Bronchial smooth muscle cell (primary cell): Measurements from ENCODE around the gene OR9K2. TPM values are rescaled to one million over a fixed set of nuclear protein-coding genes. Genes with fewer than 3 reads are reported as not detected.

Experiments used
- total RNA-seq: library from RNA; depleted of rRNA; stranded (reverse); fragments of >200 nt; gene quantifications from 2 replicates; pipeline ENCODE4 v1.2.1, GENCODE V29; 2014

OR9K2 gene, protein sequence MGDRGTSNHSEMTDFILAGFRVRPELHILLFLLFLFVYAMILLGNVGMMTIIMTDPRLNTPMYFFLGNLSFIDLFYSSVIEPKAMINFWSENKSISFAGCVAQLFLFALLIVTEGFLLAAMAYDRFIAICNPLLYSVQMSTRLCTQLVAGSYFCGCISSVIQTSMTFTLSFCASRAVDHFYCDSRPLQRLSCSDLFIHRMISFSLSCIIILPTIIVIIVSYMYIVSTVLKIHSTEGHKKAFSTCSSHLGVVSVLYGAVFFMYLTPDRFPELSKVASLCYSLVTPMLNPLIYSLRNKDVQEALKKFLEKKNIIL
- not detected in 2 replicates for total RNA-seq

DNA sequence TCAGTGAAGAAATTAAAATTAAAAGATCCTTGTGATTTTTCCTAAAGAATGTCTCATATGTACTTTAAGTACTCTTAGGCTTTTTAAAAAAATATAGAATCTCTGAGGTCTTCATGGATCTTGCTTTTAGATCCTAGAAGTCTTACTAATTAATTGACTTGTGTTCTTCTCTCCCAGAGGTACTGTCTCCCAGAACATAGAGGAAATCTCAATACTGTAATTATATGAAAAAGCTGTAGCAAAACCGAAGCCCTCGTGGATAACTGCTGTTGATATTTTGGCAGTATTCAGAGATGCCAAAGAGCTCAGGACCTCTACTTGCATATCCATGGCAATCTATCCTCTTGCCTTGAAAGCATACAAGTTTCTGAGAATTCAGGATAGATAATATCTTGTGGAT lies at the start of gene OR9K2:
TSS of gene OR9K2 (plus strand) at position 301 of the 400 bp plus-strand sequence. CDS start 3,429 bp downstream, outside the sequence.

Other genes starting within 250 kb of the OR9K2 start
- gene TESPA1, start 141.6 kb upstream of the OR9K2 start, total RNA-seq: not detected in 2 replicates
- not detected in 2 replicates for gene NEUROD4, start 106.4 kb upstream of the OR9K2 start, total RNA-seq
- gene OR10A7, start 94.6 kb downstream of the OR9K2 start, total RNA-seq: not detected in 2 replicates
- gene OR6C74, start 118.2 kb downstream of the OR9K2 start, total RNA-seq: not detected in 2 replicates
- gene OR6C6, start 170.2 kb downstream of the OR9K2 start, total RNA-seq: not detected in 2 replicates
- gene OR6C1, start 187.9 kb downstream of the OR9K2 start, total RNA-seq: not detected in 2 replicates
- not detected in 2 replicates for gene OR6C3, start 204.3 kb downstream of the OR9K2 start, total RNA-seq
- gene OR6C75, start 236.6 kb downstream of the OR9K2 start, total RNA-seq: not detected in 2 replicates